ENCODE results near the gene PALM. TPM values are rescaled to one million over a fixed set of nuclear protein-coding genes. Genes with fewer than 3 reads are reported as not detected.

The PALM gene
- total and polyA plus RNA-seq, 2 donors, result 2.2 to 11.7 TPM

Other genes starting within 250 kb of the PALM start
- gene SHC2, start 247.9 kb upstream of the PALM start, total RNA-seq, result 1.1 TPM
- gene SHC2, start 247.9 kb upstream of the PALM start, polyA plus RNA-seq, result 5.2 TPM
- gene MADCAM1, start 212.4 kb upstream of the PALM start, total RNA-seq, result 1.4 TPM
- 0.27 TPM for gene MADCAM1, start 212.4 kb upstream of the PALM start, polyA plus RNA-seq
- 20.4 TPM for gene TPGS1, start 201.4 kb upstream of the PALM start, total RNA-seq
- 14.3 TPM for gene TPGS1, start 201.4 kb upstream of the PALM start, polyA plus RNA-seq
- gene CDC34, start 177.2 kb upstream of the PALM start, total RNA-seq, result 48.0 TPM
- 72.0 TPM for gene CDC34, start 177.2 kb upstream of the PALM start, polyA plus RNA-seq
- gene GZMM, start 164.9 kb upstream of the PALM start, total RNA-seq, result 57.1 TPM
- gene GZMM, start 164.9 kb upstream of the PALM start, polyA plus RNA-seq, result 28.0 TPM
- 141 TPM for gene BSG, start 136.3 kb upstream of the PALM start, total RNA-seq
- gene BSG, start 136.3 kb upstream of the PALM start, polyA plus RNA-seq, result 155 TPM
- gene HCN2, start 119.1 kb upstream of the PALM start, total RNA-seq, result 0.05 TPM
- 0.46 TPM for gene HCN2, start 119.1 kb upstream of the PALM start, polyA plus RNA-seq
- gene POLRMT, start 75.4 kb upstream of the PALM start, total RNA-seq, result 37.0 TPM
- gene POLRMT, start 75.4 kb upstream of the PALM start, polyA plus RNA-seq, result 130 TPM
- gene FGF22, start 69.1 kb upstream of the PALM start, total RNA-seq, result not detected
- gene FGF22, start 69.1 kb upstream of the PALM start, polyA plus RNA-seq, result 0.25 TPM
- gene RNF126, start 45.7 kb upstream of the PALM start, total RNA-seq, result 16.1 TPM
- gene RNF126, start 45.7 kb upstream of the PALM start, polyA plus RNA-seq, result 38.2 TPM
- gene FSTL3, start 32.5 kb upstream of the PALM start, total RNA-seq, result 3.1 TPM
- gene FSTL3, start 32.5 kb upstream of the PALM start, polyA plus RNA-seq, result 12.5 TPM
- gene PRSS57, start 13.5 kb upstream of the PALM start, total RNA-seq, result 8.5 TPM
- 1.1 TPM for gene PRSS57, start 13.5 kb upstream of the PALM start, polyA plus RNA-seq
- gene MISP, start 42.2 kb downstream of the PALM start, total RNA-seq, result 0.57 TPM
- 2.4 TPM for gene MISP, start 42.2 kb downstream of the PALM start, polyA plus RNA-seq
- 75.1 TPM for gene PTBP1, start 88.5 kb downstream of the PALM start, total RNA-seq
- 129 TPM for gene PTBP1, start 88.5 kb downstream of the PALM start, polyA plus RNA-seq
- gene PLPPR3, start 113.0 kb downstream of the PALM start, total RNA-seq, result 0.19 TPM
- gene PLPPR3, start 113.0 kb downstream of the PALM start, polyA plus RNA-seq, result 0.16 TPM
- 6.1 TPM for gene AZU1, start 118.9 kb downstream of the PALM start, total RNA-seq
- gene AZU1, start 118.9 kb downstream of the PALM start, polyA plus RNA-seq, result 5.7 TPM
- gene PRTN3, start 132.1 kb downstream of the PALM start, total RNA-seq, result 25.2 TPM
- gene PRTN3, start 132.1 kb downstream of the PALM start, polyA plus RNA-seq, result 15.4 TPM
- 7.7 TPM for gene ELANE, start 143.4 kb downstream of the PALM start, total RNA-seq
- gene ELANE, start 143.4 kb downstream of the PALM start, polyA plus RNA-seq, result 11.2 TPM
- gene CFD, start 150.7 kb downstream of the PALM start, total RNA-seq, result 6.3 TPM
- 40.0 TPM for gene CFD, start 150.7 kb downstream of the PALM start, polyA plus RNA-seq
- 8.9 TPM for gene MED16, start 184.3 kb downstream of the PALM start, total RNA-seq
- 64.4 TPM for gene MED16, start 184.3 kb downstream of the PALM start, polyA plus RNA-seq
- gene RNU6-9, start 184.5 kb downstream of the PALM start, total RNA-seq, result not detected
- gene RNU6-9, start 184.5 kb downstream of the PALM start, polyA plus RNA-seq, result not detected
- 25.7 TPM for gene R3HDM4, start 204.3 kb downstream of the PALM start, total RNA-seq
- gene R3HDM4, start 204.3 kb downstream of the PALM start, polyA plus RNA-seq, result 102 TPM
- gene KISS1R, start 208.4 kb downstream of the PALM start, total RNA-seq, result 0.24 TPM
- gene KISS1R, start 208.4 kb downstream of the PALM start, polyA plus RNA-seq, result 0.14 TPM
- gene ARID3A, start 217.1 kb downstream of the PALM start, total RNA-seq, result 8.8 TPM
- gene ARID3A, start 217.1 kb downstream of the PALM start, polyA plus RNA-seq, result 4.4 TPM